ENCODE results near the gene PLEKHA5.

Gene PLEKHA5

GRCh38 chr12:19105463-19105862, 24.1 kb upstream of the PLEKHA5 start:
- no peaks in the 10 kb centered on the region for H3K36me3 ChIP-seq (ENCODE audit: control insufficient read depth, insufficient read depth, low read length)
- peaks cover 4% of the 10 kb centered on the region for H3K9me3 ChIP-seq (ENCODE audit: control insufficient read depth, low read length)
- no peaks in the 10 kb centered on the region for H3K4me1 ChIP-seq (ENCODE audit: control insufficient read depth, insufficient read depth, low read length, poor library complexity, severe bottlenecking)
- 94 to 95% methylated on average over 2 of the region's 3 CpGs for WGBS, 2 experiments (ENCODE audit: insufficient coverage in 2 of 2)
- H3K27ac ChIP-seq (ENCODE audit: low read depth, low read length, severe bottlenecking) = no peak overlapping the region
- no peak overlapping the region for H3K4me3 ChIP-seq (ENCODE audit: extremely low read depth, insufficient read depth, low read length, poor library complexity, severe bottlenecking)

- WGBS, 2 experiments (ENCODE audit: insufficient coverage in 2 of 2) = 93 to 96% methylated on average over 23 of the region's 24 CpGs
- H3K4me1 ChIP-seq (ENCODE audit: control insufficient read depth, insufficient read depth, low read length, poor library complexity, severe bottlenecking) = no peaks in the 10 kb centered on the region
- no peak overlapping the region for H3K27ac ChIP-seq (ENCODE audit: low read depth, low read length, severe bottlenecking)
- no peaks in the 10 kb centered on the region for H3K36me3 ChIP-seq (ENCODE audit: control insufficient read depth, insufficient read depth, low read length)
- H3K4me3 ChIP-seq (ENCODE audit: extremely low read depth, insufficient read depth, low read length, poor library complexity, severe bottlenecking) = no peak overlapping the region
- peaks cover 4% of the 10 kb centered on the region for H3K9me3 ChIP-seq (ENCODE audit: control insufficient read depth, low read length)
Measured at GRCh38 chr12:19107750-19108149, 21.8 kb upstream of the PLEKHA5 start.

- Histone ChIP-seq H3K4me3 (ENCODE audit: extremely low read depth, insufficient read depth, low read length, poor library complexity, severe bottlenecking) (no peak overlapping the region), H3K4me1 (ENCODE audit: control insufficient read depth, insufficient read depth, low read length, poor library complexity, severe bottlenecking) (no peaks in the 10 kb centered on the region), H3K36me3 (ENCODE audit: control insufficient read depth, insufficient read depth, low read length) (no peaks in the 10 kb centered on the region), H3K9me3 (ENCODE audit: control insufficient read depth, low read length) (peaks cover 4% of the 10 kb centered on the region), H3K27ac (ENCODE audit: low read depth, low read length, severe bottlenecking) (no peak overlapping the region)
- WGBS, 2 experiments (ENCODE audit: insufficient coverage in 2 of 2) = 78 to 83% methylated on average over 1 of the region's 3 CpGs
Measured at GRCh38 chr12:19110221-19110940, 19.2 kb upstream of the PLEKHA5 start.

GRCh38 chr12:19113464-19113863, 16.1 kb upstream of the PLEKHA5 start:
- Histone ChIP-seq H3K9me3 (ENCODE audit: control insufficient read depth, low read length) (no peaks in the 10 kb centered on the region), H3K4me1 (ENCODE audit: control insufficient read depth, insufficient read depth, low read length, poor library complexity, severe bottlenecking) (no peaks in the 10 kb centered on the region), H3K36me3 (ENCODE audit: control insufficient read depth, insufficient read depth, low read length) (no peaks in the 10 kb centered on the region), H3K4me3 (ENCODE audit: extremely low read depth, insufficient read depth, low read length, poor library complexity, severe bottlenecking) (no peak overlapping the region), H3K27ac (ENCODE audit: low read depth, low read length, severe bottlenecking) (no peak overlapping the region)
- no CpG with 5 or more reads among the region's 3 CpGs for WGBS, 2 experiments (ENCODE audit: insufficient coverage in 2 of 2)

GRCh38 chr12:19115285-19115684, 14.2 kb upstream of the PLEKHA5 start:
- Histone ChIP-seq H3K4me1 (ENCODE audit: control insufficient read depth, insufficient read depth, low read length, poor library complexity, severe bottlenecking) (no peaks in the 10 kb centered on the region), H3K27ac (ENCODE audit: low read depth, low read length, severe bottlenecking) (no peak overlapping the region), H3K36me3 (ENCODE audit: control insufficient read depth, insufficient read depth, low read length) (no peaks in the 10 kb centered on the region), H3K4me3 (ENCODE audit: extremely low read depth, insufficient read depth, low read length, poor library complexity, severe bottlenecking) (no peak overlapping the region), H3K9me3 (ENCODE audit: control insufficient read depth, low read length) (no peaks in the 10 kb centered on the region)
- WGBS, 2 experiments (ENCODE audit: insufficient coverage in 2 of 2) = no CpG with 5 or more reads among the region's 1 CpG

- H3K27ac ChIP-seq (ENCODE audit: low read depth, low read length, severe bottlenecking) = no peak overlapping the region
- no peaks in the 10 kb centered on the region for H3K9me3 ChIP-seq (ENCODE audit: control insufficient read depth, low read length)
- WGBS, 2 experiments (ENCODE audit: insufficient coverage in 2 of 2) = no CpG with 5 or more reads among the region's 3 CpGs
- peaks cover 3% of the 10 kb centered on the region for H3K4me1 ChIP-seq (ENCODE audit: control insufficient read depth, insufficient read depth, low read length, poor library complexity, severe bottlenecking)
- H3K4me3 ChIP-seq (ENCODE audit: extremely low read depth, insufficient read depth, low read length, poor library complexity, severe bottlenecking) = no peak overlapping the region
- H3K36me3 ChIP-seq (ENCODE audit: control insufficient read depth, insufficient read depth, low read length) = no peaks in the 10 kb centered on the region
Measured at GRCh38 chr12:19119440-19119839, 10.1 kb upstream of the PLEKHA5 start.

GRCh38 chr12:19120795-19121194, 8.7 kb upstream of the PLEKHA5 start:
- Histone ChIP-seq H3K4me1 (ENCODE audit: control insufficient read depth, insufficient read depth, low read length, poor library complexity, severe bottlenecking) (peaks cover 3% of the 10 kb centered on the region), H3K27ac (ENCODE audit: low read depth, low read length, severe bottlenecking) (no peak overlapping the region), H3K9me3 (ENCODE audit: control insufficient read depth, low read length) (no peaks in the 10 kb centered on the region), H3K36me3 (ENCODE audit: control insufficient read depth, insufficient read depth, low read length) (no peaks in the 10 kb centered on the region), H3K4me3 (ENCODE audit: extremely low read depth, insufficient read depth, low read length, poor library complexity, severe bottlenecking) (no peak overlapping the region)
- WGBS, 2 experiments (ENCODE audit: insufficient coverage in 2 of 2) = 52 to 95% methylated on average over 2 to 3 of the region's 3 CpGs

GRCh38 chr12:19121449-19122018, 8.0 kb upstream of the PLEKHA5 start:
- H3K9me3 ChIP-seq (ENCODE audit: control insufficient read depth, low read length) = no peaks in the 10 kb centered on the region
- H3K4me1 ChIP-seq (ENCODE audit: control insufficient read depth, insufficient read depth, low read length, poor library complexity, severe bottlenecking) = peaks cover 3% of the 10 kb centered on the region
- no peaks in the 10 kb centered on the region for H3K36me3 ChIP-seq (ENCODE audit: control insufficient read depth, insufficient read depth, low read length)
- WGBS, 2 experiments (ENCODE audit: insufficient coverage in 2 of 2) = no CpG with 5 or more reads among the region's 1 CpG
- no peak overlapping the region for H3K4me3 ChIP-seq (ENCODE audit: extremely low read depth, insufficient read depth, low read length, poor library complexity, severe bottlenecking)
- H3K27ac ChIP-seq (ENCODE audit: low read depth, low read length, severe bottlenecking) = no peak overlapping the region

GRCh38 chr12:19125325-19125724, 4.2 kb upstream of the PLEKHA5 start:
- 87 to 94% methylated on average over 2 to 3 of the region's 5 CpGs for WGBS, 2 experiments (ENCODE audit: insufficient coverage in 2 of 2)
- no peaks in the 10 kb centered on the region for H3K36me3 ChIP-seq (ENCODE audit: control insufficient read depth, insufficient read depth, low read length)
- H3K4me1 ChIP-seq (ENCODE audit: control insufficient read depth, insufficient read depth, low read length, poor library complexity, severe bottlenecking) = peaks cover 3% of the 10 kb centered on the region
- peaks cover 13% of the 10 kb centered on the region for H3K9me3 ChIP-seq (ENCODE audit: control insufficient read depth, low read length)
- no peak overlapping the region for H3K4me3 ChIP-seq (ENCODE audit: extremely low read depth, insufficient read depth, low read length, poor library complexity, severe bottlenecking)
- no peak overlapping the region for H3K27ac ChIP-seq (ENCODE audit: low read depth, low read length, severe bottlenecking)

- Histone ChIP-seq H3K27ac (ENCODE audit: low read depth, low read length, severe bottlenecking) (no peak overlapping the region), H3K4me3 (ENCODE audit: extremely low read depth, insufficient read depth, low read length, poor library complexity, severe bottlenecking) (no peak overlapping the region), H3K9me3 (ENCODE audit: control insufficient read depth, low read length) (peaks cover 13% of the 10 kb centered on the region), H3K36me3 (ENCODE audit: control insufficient read depth, insufficient read depth, low read length) (no peaks in the 10 kb centered on the region), H3K4me1 (ENCODE audit: control insufficient read depth, insufficient read depth, low read length, poor library complexity, severe bottlenecking) (peaks cover 5% of the 10 kb centered on the region)
Measured at GRCh38 chr12:19127270-19127669, 2.3 kb upstream of the PLEKHA5 start.

GRCh38 chr12:19128485-19128884, 1.0 kb upstream of the PLEKHA5 start:
- no peaks in the 10 kb centered on the region for H3K36me3 ChIP-seq (ENCODE audit: control insufficient read depth, insufficient read depth, low read length)
- H3K4me3 ChIP-seq (ENCODE audit: extremely low read depth, insufficient read depth, low read length, poor library complexity, severe bottlenecking) = no peak overlapping the region

More at GRCh38 chr12:19128485-19128884, 1.0 kb upstream of the PLEKHA5 start:
- Histone ChIP-seq H3K27ac (ENCODE audit: low read depth, low read length, severe bottlenecking) (no peak overlapping the region), H3K9me3 (ENCODE audit: control insufficient read depth, low read length) (peaks cover 13% of the 10 kb centered on the region), H3K4me1 (ENCODE audit: control insufficient read depth, insufficient read depth, low read length, poor library complexity, severe bottlenecking) (peaks cover 5% of the 10 kb centered on the region)
- WGBS, 2 experiments (ENCODE audit: insufficient coverage in 2 of 2) = 94 to 100% methylated on average over 1 to 2 of the region's 2 CpGs

Measured in mesodermal cell (in vitro differentiated cells).